ENCODE measurements around the gene AUH. TPM values are rescaled to one million over a fixed set of nuclear protein-coding genes. Genes with fewer than 3 reads are reported as not detected.

AUH gene
- total and polyA plus RNA-seq, 9 of the 15 experiments (the other 6 are each of a cell fraction or from before 2014, with no cell fraction given), result 3.4 to 29.0 (median 10.1) TPM

GRCh38 chr9:91361291-91362050, at the start of gene AUH (continued):
- TF ChIP-seq REST (IDR thresholded peaks at IDR 0.05; ENCODE audit: borderline replicate concordance), result peak; percentile 46
- no peak for TF ChIP-seq REST (CRISPR knock-in tag; IDR thresholded peaks at IDR 0.05; ENCODE audit: low read depth)
- peak; percentile 24 to 85 for TF ChIP-seq E2F6 (IDR thresholded peaks at IDR 0.05; ENCODE audit: borderline replicate concordance in 1 of 2, extremely low read depth in 1 of 2, insufficient read depth in 1 of 2, insufficient read length in 1 of 2, low read depth in 1 of 2, low read length in 1 of 2, poor library complexity in 1 of 2, severe bottlenecking in 1 of 2)
- peak; percentile 22; the same call in 1 of the 2 replicates for TF ChIP-seq MBD2 (IDR thresholded peaks at IDR 0.05; ENCODE audit: borderline replicate concordance, low read depth)
- TF ChIP-seq RUNX1 (IDR thresholded peaks at IDR 0.05; ENCODE audit: low read depth), result no peak
- TF ChIP-seq E2F4 (CRISPR knock-in tag; IDR thresholded peaks at IDR 0.05; ENCODE audit: low read depth), result peak; percentile 61; the same call in 1 of the 2 replicates
- TF ChIP-seq ZNF655 (CRISPR knock-in tag; IDR thresholded peaks at IDR 0.05), result no peak
- no peak for TF ChIP-seq FIP1L1 (IDR thresholded peaks at IDR 0.05; ENCODE audit: low read depth, low read length, poor library complexity, severe bottlenecking)
- TF ChIP-seq ZNF143 (CRISPR knock-in tag; IDR thresholded peaks at IDR 0.05), result no peak

All from K562 (cell line).